Right renal cortex interstitium (tissue), 3 donors: ENCODE data around the gene TMEM204. TPM values are rescaled to one million over a fixed set of nuclear protein-coding genes. Genes with fewer than 3 reads are reported as not detected.
"Not testable (repeated sequence)": the region's sequence is repeated elsewhere in the genome, so short reads cannot be mapped to it uniquely, and the experiment has no call there.

Experiments used
- DNase-seq, 3 donors: peaks; one replicate each; pipeline ENCODE4 v3.0.0-alpha.2; 2013; ENCODE audit warnings: low read depth in 3 of 3, low spot score in 2 of 3
- polyA plus RNA-seq, 3 donors: library from polyadenylated mRNA; unstranded; fragments of 120-200 nt; gene quantifications; one replicate each; pipeline ENCODE4 v1.2.1, GENCODE V29; 2013; ENCODE audit not compliant: insufficient read length in 3 of 3

Gene TMEM204
- polyA plus RNA-seq, 3 donors = 16.8 to 21.4 (median 18.8) TPM

DNA sequence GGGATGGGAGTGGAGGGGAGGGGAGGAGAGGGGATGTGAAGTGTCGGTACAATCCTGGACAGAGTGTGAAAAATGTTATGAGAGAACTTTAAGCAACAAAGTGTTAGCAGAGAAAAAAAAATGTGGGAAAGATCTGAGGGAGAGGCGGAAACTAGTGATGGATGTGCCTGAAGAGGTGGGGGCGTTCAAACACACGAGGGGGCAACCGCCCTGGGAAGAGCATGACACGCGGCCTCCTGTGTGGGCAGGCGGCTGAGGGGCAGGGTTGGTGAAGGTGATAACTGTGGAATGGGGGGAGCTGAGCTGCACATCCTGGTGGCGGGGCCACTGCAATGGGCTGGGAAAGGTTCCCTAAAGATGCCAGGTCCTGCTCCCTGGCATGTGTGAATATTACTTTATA, 48.3 kb downstream of the TMEM204 start:
- DNase-seq = no peak

DNA sequence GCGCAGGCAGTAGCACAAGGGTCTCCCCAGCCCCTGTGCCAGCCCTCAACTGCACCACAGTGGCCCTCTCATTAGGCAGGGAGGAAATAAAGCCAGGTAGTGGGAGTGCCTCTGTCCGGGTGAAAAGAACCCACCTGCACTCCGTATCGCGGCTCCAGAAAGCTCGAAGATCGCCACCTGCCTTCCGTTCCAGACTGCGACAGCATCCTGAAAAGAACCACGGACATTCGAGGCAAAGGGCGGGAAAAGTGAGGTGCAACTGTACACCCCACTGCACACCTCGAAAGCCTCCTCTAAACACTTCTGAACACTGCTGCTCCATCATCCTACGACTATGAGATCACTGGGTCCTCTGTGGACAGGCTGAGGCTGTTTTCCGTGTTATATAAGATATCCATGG, 49.7 kb downstream of the TMEM204 start:
- DNase-seq = no peak

DNA sequence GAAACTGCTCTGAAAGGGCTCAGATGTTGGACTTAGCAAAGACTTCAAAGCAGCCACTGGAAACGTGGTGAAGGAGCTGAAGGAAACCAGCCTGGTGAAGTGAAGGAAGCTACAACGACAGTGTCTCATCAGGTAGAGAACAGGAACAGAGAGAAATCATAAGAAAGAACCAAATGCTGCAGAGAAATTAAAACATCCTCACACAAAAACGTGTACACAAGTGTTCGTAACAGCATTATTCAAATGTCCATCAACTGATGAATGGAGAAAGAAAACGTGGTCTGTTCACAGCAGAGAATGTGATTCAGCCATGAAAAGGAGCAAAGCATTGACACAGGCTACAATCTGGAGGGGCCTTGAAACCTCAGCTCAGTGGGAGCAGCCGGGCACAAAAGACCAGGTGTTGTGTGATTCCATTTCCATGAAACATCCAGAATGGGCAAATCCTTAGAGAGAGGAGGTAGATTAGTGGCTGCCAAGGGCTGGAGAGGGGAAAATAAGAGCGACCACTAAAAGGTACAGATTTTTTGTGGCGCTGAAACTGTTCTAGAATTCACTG, 51.5 kb downstream of the TMEM204 start:
- DNase-seq = no peak

DNA sequence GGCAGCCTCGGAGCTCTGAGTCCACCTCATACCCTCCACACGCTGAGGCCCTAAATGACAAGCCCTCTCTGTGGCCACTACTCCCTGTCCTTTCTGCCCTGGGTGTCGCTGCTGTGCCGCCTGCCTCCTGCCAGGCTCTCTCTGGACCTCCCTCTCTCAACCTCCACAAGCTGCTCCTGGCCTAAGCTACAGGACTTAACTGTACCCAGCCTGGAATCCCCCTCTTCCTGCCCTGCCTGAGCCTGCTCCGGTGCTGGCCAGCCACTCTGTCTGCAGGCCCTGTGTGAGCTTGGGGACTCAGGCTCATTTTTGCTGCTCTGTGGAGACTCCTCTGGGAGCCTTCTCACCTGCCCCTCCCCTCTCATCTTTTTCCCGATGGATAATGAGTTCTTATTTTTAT, 56.9 kb downstream of the TMEM204 start:
- DNase-seq = no peak

DNA sequence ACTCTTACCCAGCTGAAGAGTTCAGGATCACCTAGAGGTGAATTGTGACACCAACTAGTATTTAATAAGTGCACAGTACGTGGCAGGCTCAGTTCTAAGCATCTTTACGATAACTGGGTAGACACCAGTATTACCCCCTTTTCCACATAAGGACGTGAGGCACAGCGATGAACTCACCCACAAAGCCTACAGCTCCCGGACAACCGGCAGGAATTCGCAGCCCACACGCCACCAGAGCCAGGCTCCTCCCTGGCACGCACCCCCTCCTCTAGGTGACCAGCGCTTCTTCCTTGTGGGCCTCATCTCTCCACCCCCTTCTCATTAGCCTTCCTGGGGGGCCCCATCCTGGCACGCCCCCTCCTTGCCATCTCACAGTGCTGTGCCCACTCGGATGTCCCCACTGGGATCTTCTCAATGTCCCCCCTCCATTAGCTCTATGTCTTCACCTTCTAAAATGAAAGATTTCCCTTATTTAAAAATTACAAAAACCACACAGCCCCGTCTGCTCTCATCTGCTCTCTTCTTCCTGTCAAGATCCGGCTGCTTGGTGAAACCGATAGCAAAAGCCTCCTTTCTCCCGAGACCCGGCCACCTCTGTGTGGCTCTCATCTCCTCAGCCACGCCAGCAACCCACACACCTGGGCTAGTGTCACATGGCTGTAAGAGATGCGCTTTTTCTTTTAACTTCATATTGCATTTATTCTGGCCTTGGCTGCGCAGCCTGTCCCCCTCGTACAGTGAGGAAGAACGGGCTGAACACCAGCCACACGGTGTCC, 57.7 kb downstream of the TMEM204 start:
- DNase-seq = no peak

DNA sequence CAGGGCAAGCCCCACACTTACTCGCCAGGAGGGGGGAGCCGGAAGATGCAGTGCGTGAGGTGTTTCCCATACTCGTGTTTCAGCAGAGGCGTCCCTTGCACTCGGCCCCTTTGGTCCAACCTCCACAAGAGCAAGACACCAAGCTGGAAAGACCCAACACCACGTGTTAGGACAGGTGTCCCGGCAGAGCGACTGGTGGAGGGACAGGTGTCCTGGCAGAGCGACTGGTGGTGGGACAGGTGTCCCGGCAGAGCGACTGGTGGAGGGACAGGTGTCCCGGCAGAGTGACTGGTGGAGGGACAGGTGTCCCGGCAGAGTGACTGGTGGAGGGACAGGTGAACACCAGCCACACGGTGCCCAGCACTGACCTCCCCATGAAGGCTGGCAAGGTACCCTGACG, 59.0 kb downstream of the TMEM204 start:
- no peak for DNase-seq

DNA sequence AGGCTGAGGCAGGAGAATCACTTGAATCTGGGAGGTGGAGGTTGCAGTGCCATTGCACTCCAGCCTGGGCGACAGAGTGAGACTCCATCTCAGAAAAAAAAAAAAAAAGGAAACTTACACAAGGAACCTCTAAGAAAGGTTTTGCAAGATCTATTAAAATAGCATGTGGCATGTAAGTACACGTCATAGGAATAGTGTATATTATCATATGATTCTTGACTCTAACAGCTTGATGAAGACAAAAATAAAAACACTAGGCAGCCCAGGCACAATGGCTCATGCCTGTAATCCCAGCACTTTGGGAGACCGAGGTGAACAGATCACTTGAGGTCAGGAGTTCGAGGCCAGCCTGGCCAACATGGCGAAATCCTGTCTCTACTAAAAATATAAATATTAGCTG, 62.0 kb downstream of the TMEM204 start:
- not testable (repeated sequence) for DNase-seq

DNA sequence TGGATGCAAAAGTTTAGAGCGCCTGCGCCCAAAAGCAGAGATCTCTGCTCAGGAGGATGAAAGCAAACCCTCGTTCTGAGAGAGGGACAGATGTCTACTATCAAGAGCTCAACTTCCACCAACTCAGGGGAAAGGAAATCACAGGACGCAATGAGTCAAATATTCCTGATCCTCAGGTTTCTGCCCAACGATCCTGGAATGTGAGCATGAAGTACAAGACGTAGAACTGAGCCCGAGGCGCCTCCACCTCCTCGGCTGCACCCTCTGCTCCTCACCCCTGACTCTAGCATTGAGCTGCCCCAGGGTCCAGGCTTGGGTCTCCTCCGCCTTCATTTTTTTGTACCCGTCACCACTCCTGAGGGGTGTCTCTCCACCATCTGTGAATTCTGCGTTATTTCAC, 63.0 kb downstream of the TMEM204 start:
- DNase-seq = no peak

DNA sequence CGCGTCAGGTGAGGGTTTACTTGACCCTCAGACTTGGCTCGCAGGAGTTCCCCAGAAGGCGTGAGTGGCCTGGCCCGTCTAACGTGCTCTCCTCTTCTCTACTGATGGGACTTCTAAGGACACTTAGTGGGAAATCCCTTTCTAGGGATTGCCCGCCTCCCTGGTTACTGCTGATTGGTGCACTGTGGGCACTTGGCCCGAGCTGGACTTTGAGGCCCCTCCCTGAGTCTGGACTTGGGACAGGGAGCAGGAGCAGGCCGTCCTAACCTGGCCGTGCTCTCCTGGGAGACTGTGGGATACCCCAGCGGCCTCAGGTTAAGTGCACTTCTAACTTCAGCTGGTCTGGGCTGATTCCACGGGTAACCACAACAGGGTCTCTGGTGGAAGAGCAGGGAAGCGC, 63.7 kb downstream of the TMEM204 start:
- no peak for DNase-seq

DNA sequence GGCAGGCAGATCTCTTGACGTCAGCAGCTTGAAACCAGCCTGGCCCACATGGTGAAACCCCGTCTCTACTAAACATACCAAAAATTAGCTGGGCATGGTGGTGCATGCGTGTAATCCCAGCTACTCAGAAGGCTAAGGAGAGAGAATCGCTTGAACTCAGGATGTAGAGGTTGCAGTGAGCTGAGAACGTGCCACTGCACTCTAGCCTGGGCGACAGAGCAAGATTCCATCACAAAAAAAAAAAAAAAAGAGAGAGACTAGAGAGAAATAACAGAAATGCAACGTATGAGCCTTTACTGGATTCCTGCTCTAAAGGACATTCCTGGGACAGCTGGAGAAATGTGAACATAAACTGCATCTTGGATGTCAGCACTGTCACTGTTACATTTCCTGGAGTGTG, 67.6 kb downstream of the TMEM204 start:
- DNase-seq = no peak

DNA sequence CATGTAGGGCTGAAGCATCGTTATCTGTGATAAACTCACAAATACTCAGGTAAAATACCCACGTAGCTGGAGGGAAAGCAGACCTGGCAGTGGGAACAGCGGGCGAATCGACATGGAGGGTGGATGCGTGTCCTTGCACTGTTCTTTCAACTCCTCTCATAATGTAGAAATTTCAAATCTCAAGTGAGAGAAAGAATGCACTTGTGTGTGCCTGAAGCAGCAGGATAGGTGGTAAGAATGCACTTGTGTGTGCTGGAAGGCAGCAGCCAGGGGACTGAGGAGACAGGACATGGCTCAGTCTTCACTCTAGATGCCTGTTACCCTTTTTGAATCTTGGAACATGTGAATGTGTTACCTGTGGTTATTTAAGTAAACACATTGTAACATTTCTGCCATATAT, 68.0 kb downstream of the TMEM204 start:
- DNase-seq = no peak

DNA sequence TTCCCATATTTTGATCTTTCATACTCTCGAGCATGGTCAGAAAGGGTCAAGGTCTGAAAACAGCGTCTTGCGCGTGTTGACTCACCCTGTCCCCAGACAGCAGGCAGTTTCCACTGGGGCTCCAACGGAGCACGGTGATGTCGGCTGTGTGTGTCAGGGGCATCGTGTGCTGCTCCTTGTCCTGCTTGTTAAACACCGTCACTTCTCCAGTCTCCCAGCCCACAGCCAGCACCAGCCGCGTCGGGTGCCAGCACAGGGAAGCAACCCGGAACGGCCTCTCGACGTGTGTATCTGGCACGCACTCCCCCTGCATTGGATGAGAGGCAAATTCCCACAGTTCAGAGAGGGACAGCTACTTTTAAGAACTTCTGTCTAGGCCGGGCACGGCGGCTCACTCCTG, 68.8 kb downstream of the TMEM204 start:
- no peak for DNase-seq

Other genes starting within 250 kb of the TMEM204 start
- 100 to 1,000 TPM; 147 to 155 (median 151) TPM for gene UBE2I, start 224.0 kb upstream of the TMEM204 start, polyA plus RNA-seq
- gene BAIAP3, start 200.0 kb upstream of the TMEM204 start, polyA plus RNA-seq = 1 to 10 TPM; 3.3 to 5.1 (median 5.1) TPM
- gene TSR3, start 181.8 kb upstream of the TMEM204 start, polyA plus RNA-seq = 10 to 100 TPM; 33.5 to 47.5 (median 38.1) TPM
- 10 to 100 TPM; 51.7 to 54.5 (median 53.1) TPM for gene GNPTG, start 181.7 kb upstream of the TMEM204 start, polyA plus RNA-seq
- gene UNKL, start 119.0 kb upstream of the TMEM204 start, polyA plus RNA-seq = 10 to 100 TPM; 11.1 to 14.0 (median 13.8) TPM
- 10 to 100 TPM; 13.7 to 14.9 (median 14.5) TPM for gene UQCC4, start 112.9 kb upstream of the TMEM204 start, polyA plus RNA-seq
- gene PERCC1, start 102.6 kb upstream of the TMEM204 start, polyA plus RNA-seq = not detected
- 1 to 10 TPM; 1.0 to 1.7 (median 1.5) TPM for gene CCDC154, start 89.1 kb upstream of the TMEM204 start, polyA plus RNA-seq
- gene CLCN7, start 58.6 kb upstream of the TMEM204 start, polyA plus RNA-seq = 10 to 100 TPM; 36.6 to 42.1 (median 39.4) TPM
- gene PTX4, start 44.7 kb upstream of the TMEM204 start, polyA plus RNA-seq = not detected
- gene TELO2, start 40.3 kb upstream of the TMEM204 start, polyA plus RNA-seq = 10 to 100 TPM; 23.2 to 29.3 (median 26.1) TPM
- gene IFT140, start 78.4 kb downstream of the TMEM204 start, polyA plus RNA-seq = 10 to 100 TPM; 33.9 to 39.1 (median 34.0) TPM
- gene CRAMP1, start 78.7 kb downstream of the TMEM204 start, polyA plus RNA-seq = 10 to 100 TPM; 16.0 to 17.6 (median 16.4) TPM
- gene JPT2, start 144.6 kb downstream of the TMEM204 start, polyA plus RNA-seq = 10 to 100 TPM; 80.4 to 87.2 (median 81.1) TPM
- 10 to 100 TPM; 28.6 to 39.6 (median 36.3) TPM for gene MAPK8IP3, start 172.5 kb downstream of the TMEM204 start, polyA plus RNA-seq
- 10 to 100 TPM; 18.8 to 22.1 (median 19.4) TPM for gene NME3, start 237.9 kb downstream of the TMEM204 start, polyA plus RNA-seq
- 1 to 10 TPM; 5.1 to 5.5 (median 5.2) TPM for gene EME2, start 239.1 kb downstream of the TMEM204 start, polyA plus RNA-seq
- gene MRPS34, start 239.5 kb downstream of the TMEM204 start, polyA plus RNA-seq = 10 to 100 TPM; 58.1 to 69.6 (median 65.0) TPM
- 10 to 100 TPM; 30.8 to 35.7 (median 32.5) TPM for gene SPSB3, start 248.9 kb downstream of the TMEM204 start, polyA plus RNA-seq
- 10 to 100 TPM; 31.1 to 38.7 (median 31.5) TPM for gene NUBP2, start 249.3 kb downstream of the TMEM204 start, polyA plus RNA-seq